GM18861 (cell line): ENCODE data around the gene SLC16A4.

Experiments
- ATAC-seq: cut with Tn5 transposase; IDR thresholded peaks from one replicate; pipeline ENCODE4 v1.9.1; 2021; ENCODE audit not compliant: unreplicated experiment

SLC16A4 gene

GRCh38 chr1:110335265-110335664, 55.6 kb downstream of the SLC16A4 start:
- ATAC-seq, result no peak

- ATAC-seq, result no peak
Measured at GRCh38 chr1:110328700-110329099, 62.1 kb downstream of the SLC16A4 start.

- no peak for ATAC-seq
Measured at GRCh38 chr1:110328274-110328673, 62.6 kb downstream of the SLC16A4 start.

GRCh38 chr1:110326826-110327225, 64.0 kb downstream of the SLC16A4 start:
- ATAC-seq, result no peak

- ATAC-seq, result no peak
Measured at GRCh38 chr1:110324667-110325066, 66.2 kb downstream of the SLC16A4 start.

- ATAC-seq, result no peak
Measured at GRCh38 chr1:110321846-110322245, 69.0 kb downstream of the SLC16A4 start.

- no peak for ATAC-seq
Measured at GRCh38 chr1:110321045-110321444, 69.8 kb downstream of the SLC16A4 start.

GRCh38 chr1:110320168-110320518, 70.7 kb downstream of the SLC16A4 start:
- ATAC-seq, result no peak

- ATAC-seq, result no peak
Measured at GRCh38 chr1:110319332-110320167, 71.3 kb downstream of the SLC16A4 start.

- no peak for ATAC-seq
Measured at GRCh38 chr1:110318046-110318445, 72.8 kb downstream of the SLC16A4 start.

GRCh38 chr1:110316735-110317134, 74.1 kb downstream of the SLC16A4 start:
- no peak for ATAC-seq
